Esophagus (tissue), 2 donors: ENCODE measurements around the gene TGFB1. TPM values are rescaled to one million over a fixed set of nuclear protein-coding genes. Genes with fewer than 3 reads are reported as not detected.

Experiments used
- H3K27ac ChIP-seq, 2 donors: one replicate each; pipeline ENCODE4 v1.5.1; 2013; ENCODE audit warnings: low read depth in 2 of 2, mild to moderate bottlenecking in 2 of 2, inconsistent platforms in 1 of 2, low read length in 1 of 2, moderate library complexity in 1 of 2
- H3K27me3 ChIP-seq, 2 donors: one replicate each; pipeline ENCODE4 v1.6.1; 2013; ENCODE audit warnings: low read length in 2 of 2, control low read depth in 1 of 2, mild to moderate bottlenecking in 1 of 2; ENCODE audit not compliant: insufficient read depth in 2 of 2, control insufficient read depth in 1 of 2
- H3K36me3 ChIP-seq, 2 donors: one replicate each; pipeline ENCODE4 v1.6.1; 2013; ENCODE audit warnings: low read length in 1 of 2; ENCODE audit not compliant: control insufficient read depth in 2 of 2, insufficient read depth in 2 of 2
- H3K4me1 ChIP-seq, 2 donors: one replicate each; pipeline ENCODE4 v1.6.1; 2013; ENCODE audit warnings: low read length in 1 of 2; ENCODE audit not compliant: control insufficient read depth in 2 of 2, insufficient read depth in 2 of 2
- H3K4me3 ChIP-seq, 2 donors: one replicate each; pipeline ENCODE4 v1.5.1; 2013; ENCODE audit warnings: low read length in 2 of 2, mild to moderate bottlenecking in 2 of 2, low read depth in 1 of 2, moderate library complexity in 1 of 2
- H3K9me3 ChIP-seq, 2 donors: one replicate each; pipeline ENCODE4 v1.6.1; 2013; ENCODE audit warnings: mild to moderate bottlenecking in 2 of 2, low read depth in 1 of 2, low read length in 1 of 2, moderate library complexity in 1 of 2; ENCODE audit not compliant: control insufficient read depth in 2 of 2, insufficient read depth in 1 of 2
- WGBS, 2 donors: extraction: QIAGEN DNeasy Blood & Tissue Kit; methylation state at CpG; one replicate each; pipeline ENCODE4 v1.1.7; 2013; 5-methylcytosine and 5-hydroxymethylcytosine counted together
- polyA plus RNA-seq, 2 donors: library from polyadenylated mRNA; stranded (reverse); fragments of 200-250 nt; gene quantifications; one replicate each; pipeline ENCODE4 v1.2.3, GENCODE V29; 2013
- donor health status: healthy with polysubstance abuse.
- donor health status: Bipolar disorder and iron deficiency.

Gene TGFB1
- polyA plus RNA-seq, result 10 to 100 TPM; 16.2 to 77.1 TPM

- H3K4me3 ChIP-seq, result peak within 1 kb of the TSS; percentile 72 to 73
- peak within 1 kb of the TSS; percentile 77 to 90 for H3K27ac ChIP-seq
- H3K4me1 ChIP-seq, result peaks cover 5 to 8% of the 10 kb centered on the region in 2 donors
- H3K36me3 ChIP-seq, result no peaks in the 10 kb centered on the region
- 1% methylated on average over 34 to 78 of the region's 78 CpGs for WGBS, 2 donors
- H3K27me3 ChIP-seq, result no peaks in the 10 kb centered on the region
- H3K9me3 ChIP-seq, result no peaks in the 10 kb centered on the region
Observed at GRCh38 chr19:41353466-41354342, at the start of gene TGFB1. Gene TGFB1 (minus strand): TSS chr19:41353922. CDS start chr19:41353044, 878 bp downstream.

- H3K27me3 ChIP-seq, result no peaks in the 10 kb centered on the region
- peak overlapping the region in 1 of 2 donors; percentile 72 for H3K27ac ChIP-seq
- H3K36me3 ChIP-seq, result peaks cover 0 to 3% of the 10 kb centered on the region in 2 donors
- WGBS, 2 donors, result 70 to 75% methylated on average over 3 of the region's 3 CpGs
- no peaks in the 10 kb centered on the region for H3K9me3 ChIP-seq
- H3K4me1 ChIP-seq, result peaks cover 2 to 18% of the 10 kb centered on the region in 2 donors
- H3K4me3 ChIP-seq, result no peak overlapping the region
Observed at GRCh38 chr19:41402010-41402409, 48.3 kb upstream of the TGFB1 start.

DNA sequence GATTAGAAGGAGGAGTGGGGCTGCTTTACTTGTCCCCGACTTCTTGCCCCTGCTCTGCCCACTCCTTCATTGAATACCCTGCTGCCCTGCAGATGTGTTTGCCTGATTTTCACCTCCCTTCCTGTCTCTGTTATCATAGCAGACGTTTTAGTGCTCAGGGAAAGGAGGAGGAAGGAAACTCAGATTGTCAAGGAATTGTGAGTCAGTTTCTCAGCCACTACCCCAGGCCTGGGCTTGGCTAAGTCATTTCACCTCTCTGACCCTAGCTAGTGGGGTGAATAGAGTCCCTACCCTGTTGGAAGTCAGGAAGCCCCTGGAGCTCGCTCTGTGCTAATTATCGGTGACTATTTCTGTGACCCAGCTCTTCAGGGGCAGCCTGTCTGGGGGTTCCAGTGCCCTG, 47.8 kb upstream of the TGFB1 start:
- Histone ChIP-seq H3K27ac (peak overlapping the region; percentile 72 to 89), H3K4me1 (peaks cover 2 to 18% of the 10 kb centered on the region in 2 donors), H3K9me3 (no peaks in the 10 kb centered on the region), H3K36me3 (peaks cover 0 to 3% of the 10 kb centered on the region in 2 donors), H3K27me3 (no peaks in the 10 kb centered on the region), H3K4me3 (no peak overlapping the region)
- WGBS, 2 donors, result 72 to 75% methylated on average over 4 of the region's 4 CpGs

- Histone ChIP-seq H3K36me3 (peaks cover 0 to 3% of the 10 kb centered on the region in 2 donors), H3K27me3 (no peaks in the 10 kb centered on the region), H3K4me3 (peak overlapping the region in 1 of 2 donors; percentile 97), H3K9me3 (no peaks in the 10 kb centered on the region), H3K27ac (no peak overlapping the region), H3K4me1 (peaks cover 2 to 13% of the 10 kb centered on the region in 2 donors)
- 88 to 91% methylated on average over 2 of the region's 2 CpGs for WGBS, 2 donors
Observed at GRCh38 chr19:41399525-41399924, 45.8 kb upstream of the TGFB1 start.

DNA sequence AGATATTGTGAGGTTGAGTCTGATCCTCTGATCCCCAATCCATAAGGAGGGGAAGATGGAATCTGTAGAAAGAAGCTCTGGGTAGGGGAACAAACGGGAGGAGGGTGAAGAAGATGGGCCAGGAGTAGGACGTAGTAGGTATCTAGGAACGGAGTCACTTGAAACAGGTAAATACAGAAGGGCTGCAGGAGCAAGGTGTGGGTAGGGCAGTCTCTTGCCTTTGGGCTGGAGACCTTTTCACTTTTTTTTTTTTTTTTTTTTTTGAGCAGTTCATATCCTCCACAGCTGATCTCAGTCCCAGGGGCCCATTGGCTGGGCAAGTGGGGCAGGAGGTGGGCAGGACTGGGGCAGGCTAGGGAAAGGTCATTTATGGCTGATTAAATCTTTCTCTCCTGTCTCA, 45.4 kb upstream of the TGFB1 start:
- Histone ChIP-seq H3K4me3 (peak overlapping the region; percentile 94 to 97), H3K27me3 (no peaks in the 10 kb centered on the region), H3K9me3 (no peaks in the 10 kb centered on the region), H3K27ac (peak overlapping the region; percentile 49 to 75), H3K4me1 (peaks cover 2 to 13% of the 10 kb centered on the region in 2 donors), H3K36me3 (peaks cover 0 to 3% of the 10 kb centered on the region in 2 donors)
- WGBS, 2 donors, result 78 to 82% methylated on average over 3 of the region's 3 CpGs

- Histone ChIP-seq H3K4me1 (peaks cover 2 to 13% of the 10 kb centered on the region in 2 donors), H3K27me3 (no peaks in the 10 kb centered on the region), H3K36me3 (peaks cover 0 to 3% of the 10 kb centered on the region in 2 donors), H3K27ac (peak overlapping the region; percentile 49 to 75), H3K4me3 (peak overlapping the region; percentile 94 to 97), H3K9me3 (no peaks in the 10 kb centered on the region)
- WGBS, 2 donors, result 45 to 50% methylated on average over 3 of the region's 3 CpGs
Observed at GRCh38 chr19:41398598-41398997, 44.9 kb upstream of the TGFB1 start.

- WGBS, 2 donors, result 0% methylated on average over 5 of the region's 5 CpGs
- no peaks in the 10 kb centered on the region for H3K9me3 ChIP-seq
- peak overlapping the region; percentile 94 to 97 for H3K4me3 ChIP-seq
- H3K27me3 ChIP-seq, result no peaks in the 10 kb centered on the region
- H3K27ac ChIP-seq, result peak overlapping the region; percentile 85 to 90
- H3K4me1 ChIP-seq, result peaks cover 0 to 7% of the 10 kb centered on the region in 2 donors
- peaks cover 0 to 2% of the 10 kb centered on the region in 2 donors for H3K36me3 ChIP-seq
Observed at GRCh38 chr19:41398050-41398418, 44.3 kb upstream of the TGFB1 start.

DNA sequence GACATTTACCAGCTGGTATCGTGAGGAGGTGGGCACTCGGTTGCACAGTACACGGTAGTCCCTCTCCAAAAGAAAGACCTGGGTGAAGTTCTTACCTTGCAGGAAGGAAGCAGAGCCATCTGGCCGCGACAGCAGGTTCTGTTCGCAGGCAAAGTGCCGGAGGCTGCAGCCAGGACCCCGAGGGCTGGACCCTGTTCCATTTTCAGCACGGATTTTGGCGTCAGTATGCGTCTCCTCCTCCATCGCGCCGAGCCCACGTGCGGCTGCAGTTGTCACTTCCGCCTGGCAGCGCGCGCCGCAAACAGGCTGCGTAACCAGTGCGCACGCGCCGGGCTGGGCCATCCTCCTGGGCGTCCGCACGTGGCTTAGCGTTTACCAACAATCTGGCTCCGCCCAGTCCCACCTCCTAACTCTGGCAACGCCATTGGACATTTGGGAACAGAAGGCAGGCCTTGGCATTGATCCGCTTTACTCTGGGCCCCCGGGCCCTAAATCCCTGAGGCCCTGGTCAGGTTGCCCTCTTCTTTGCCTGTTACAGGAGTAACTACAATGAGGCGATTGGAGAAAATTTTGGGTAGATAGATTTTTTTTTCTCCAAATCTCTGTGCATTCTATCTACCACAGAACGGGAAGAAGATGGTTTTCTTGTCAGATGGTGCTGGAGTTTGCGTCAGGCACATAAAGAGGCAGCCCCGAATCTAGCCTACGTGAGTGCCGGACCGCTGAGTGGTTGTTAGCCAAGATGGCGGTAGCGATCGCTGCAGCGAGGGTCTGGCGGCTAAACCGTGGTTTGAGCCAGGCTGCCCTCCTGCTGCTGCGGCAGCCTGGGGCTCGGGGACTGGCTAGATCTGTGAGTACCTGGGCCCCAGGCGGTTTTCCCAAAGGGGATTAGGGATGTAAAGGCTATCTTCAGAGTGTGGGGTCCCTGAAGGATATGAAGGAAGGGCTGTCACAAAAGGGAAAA, 43.6 kb upstream of the TGFB1 start, which contains the start of the genes BCKDHA and EXOSC5:
BCKDHA (plus strand) TSS at position 733 of the 964 bp plus-strand sequence; CDS start at position 743, 10 bp downstream.
EXOSC5 (minus strand) TSS at position 274 of the 964 bp plus-strand sequence; CDS start at position 243, 31 bp downstream.
- peaks cover 0 to 6% of the 10 kb centered on the region in 2 donors for H3K4me1 ChIP-seq
- WGBS, 2 donors, result 0 to 1% methylated on average over 50 of the region's 50 CpGs

DNA sequence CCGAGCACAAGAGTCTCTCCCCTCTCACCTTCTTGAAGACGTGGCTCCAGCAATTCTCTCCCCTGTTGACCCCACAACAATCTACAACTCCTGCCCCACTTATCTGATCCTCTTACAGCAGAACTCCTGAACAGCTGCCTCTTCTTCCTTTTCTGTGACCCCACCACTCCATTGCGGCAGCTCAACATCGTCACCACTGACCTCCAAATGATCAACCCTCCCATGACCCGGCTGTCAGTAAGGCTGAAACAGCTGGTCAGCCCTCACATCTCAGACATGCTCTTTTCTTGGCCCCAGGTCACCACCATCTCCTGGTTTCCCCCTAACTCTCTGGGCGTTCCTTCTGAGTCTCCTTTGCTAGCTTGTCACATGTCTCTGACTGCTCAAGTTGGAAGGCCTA, 41.6 kb upstream of the TGFB1 start:
- Histone ChIP-seq H3K27me3 (no peaks in the 10 kb centered on the region), H3K36me3 (peaks cover 0 to 14% of the 10 kb centered on the region in 2 donors), H3K4me3 (no peak overlapping the region), H3K4me1 (peaks cover 0 to 6% of the 10 kb centered on the region in 2 donors), H3K9me3 (no peaks in the 10 kb centered on the region), H3K27ac (no peak overlapping the region)
- 59 to 69% methylated on average over 6 of the region's 6 CpGs for WGBS, 2 donors

More for the DNA sequence above, 43.6 kb upstream of the TGFB1 start, which contains the start of the genes BCKDHA and EXOSC5:
- Histone ChIP-seq H3K27me3 (no peaks in the 10 kb centered on the region), H3K36me3 (no peaks in the 10 kb centered on the region), H3K9me3 (no peaks in the 10 kb centered on the region), H3K27ac (peak within 1 kb of the TSS; percentile 85 to 90), H3K4me3 (peak within 1 kb of the TSS; percentile 94 to 97)
